HEK293T (cell line): ENCODE measurements around the gene EGFR.

Experiments
- CTCF ChIA-PET: fragments of 350-600 bp; formaldehyde crosslinking; extraction: SDS; loops from one replicate; lab custom pipeline; 2021; ENCODE audit warnings: antibody characterized with exemption, inconsistent platforms; lab: Yijun Ruan, JAX
- POLR2A ChIA-PET: fragments of 350-600 bp; formaldehyde crosslinking; extraction: SDS; loops from one replicate; lab custom pipeline; 2020; ENCODE audit warnings: antibody characterized with exemption, inconsistent platforms; lab: Yijun Ruan, JAX
- DNase-seq: peaks from one replicate; pipeline ENCODE4 v3.0.0; 2012; ENCODE audit warnings: mixed read lengths; ENCODE audit errors: extremely low spot score
- ARNT ChIP-seq: fragments of 450-650 bp; IDR thresholded peaks from 2 replicates; pipeline ENCODE4 v1.6.1; 2017; ENCODE audit warnings: mild to moderate bottlenecking
- BHLHE40 ChIP-seq: fragments of 450-650 bp; IDR thresholded peaks from 2 replicates; pipeline ENCODE4 v1.6.1; 2016; ENCODE audit warnings: mild to moderate bottlenecking, moderate library complexity, borderline replicate concordance
- CTBP1 ChIP-seq: fragments of 450-650 bp; IDR thresholded peaks from 2 replicates; pipeline ENCODE4 v1.6.1; 2016; ENCODE audit warnings: borderline replicate concordance
- ELF4 ChIP-seq: fragments of 450-650 bp; IDR thresholded peaks from 2 replicates; pipeline ENCODE4 v1.6.1; 2017; ENCODE audit warnings: antibody characterized with exemption
- FOXA1 ChIP-seq: fragments of 450-650 bp; IDR thresholded peaks from 2 replicates; pipeline ENCODE4 v1.6.1; 2016; ENCODE audit warnings: mild to moderate bottlenecking
- FOXK2 ChIP-seq: fragments of 450-650 bp; IDR thresholded peaks from 2 replicates; pipeline ENCODE4 v1.6.1; 2016; ENCODE audit warnings: mild to moderate bottlenecking
- FOXM1 ChIP-seq: fragments of 450-650 bp; IDR thresholded peaks from 2 replicates; pipeline ENCODE4 v1.6.1; 2017; ENCODE audit warnings: mild to moderate bottlenecking, borderline replicate concordance
- HDGF ChIP-seq: fragments of 450-650 bp; IDR thresholded peaks from 2 replicates; pipeline ENCODE4 v1.6.1; 2017; ENCODE audit warnings: antibody characterized with exemption, borderline replicate concordance
- L3MBTL2 ChIP-seq: fragments of 450-650 bp; conservative IDR thresholded peaks from 2 replicates; pipeline ENCODE4 v1.6.1; 2016; ENCODE audit warnings: mild to moderate bottlenecking
- LEF1 ChIP-seq: fragments of 450-650 bp; IDR thresholded peaks from 2 replicates; pipeline ENCODE4 v1.6.1; 2017; ENCODE audit warnings: mild to moderate bottlenecking, borderline replicate concordance
- NFRKB ChIP-seq: fragments of 450-650 bp; IDR thresholded peaks from 2 replicates; pipeline ENCODE4 v1.6.1; 2016; ENCODE audit warnings: mild to moderate bottlenecking, moderate library complexity
- PKNOX1 ChIP-seq: fragments of 450-650 bp; IDR thresholded peaks from 2 replicates; pipeline ENCODE4 v1.6.1; 2016
- SP1 ChIP-seq: fragments of 450-650 bp; IDR thresholded peaks from 2 replicates; pipeline ENCODE4 v1.6.1; 2017
- SUZ12 ChIP-seq: fragments of 450-650 bp; IDR thresholded peaks from 2 replicates; pipeline ENCODE4 v1.6.1; 2016; ENCODE audit warnings: mild to moderate bottlenecking
- TARDBP ChIP-seq: fragments of 450-650 bp; IDR thresholded peaks from 2 replicates; pipeline ENCODE4 v1.6.1; 2016
- ZNF384 ChIP-seq: fragments of 450-650 bp; IDR thresholded peaks from 2 replicates; pipeline ENCODE4 v1.6.1; 2016

EGFR gene

GRCh38 chr7:55240418-55241142 lies 221.8 kb downstream of the EGFR start:
- ChIA-PET CTCF (no interaction called here), POLR2A (no interaction called here)
- no peak for DNase-seq
- TF ChIP-seq NFRKB (no peak), CTBP1 (no peak), PKNOX1 (no peak), FOXK2 (no peak), ZNF384 (no peak), HDGF (no peak), BHLHE40 (no peak), LEF1 (no peak)

- TF ChIP-seq HDGF: no peak
- TF ChIP-seq FOXM1: no peak
- TF ChIP-seq FOXK2: no peak
- no peak for TF ChIP-seq FOXA1
- no peak for DNase-seq
- ChIA-PET POLR2A (no interaction called here), CTCF (no interaction called here)
These were observed 223.1 kb downstream of the EGFR start for GRCh38 chr7:55241958-55242357.

- TF ChIP-seq FOXA1: no peak
- no peak for TF ChIP-seq ELF4
- no peak for TF ChIP-seq CTBP1
- no peak for TF ChIP-seq ZNF384
- TF ChIP-seq NFRKB: no peak
- no peak for TF ChIP-seq LEF1
- TF ChIP-seq TARDBP: no peak
- no peak for TF ChIP-seq FOXM1
- no peak for TF ChIP-seq L3MBTL2
- no peak for TF ChIP-seq SP1
- no peak for TF ChIP-seq SUZ12
- TF ChIP-seq HDGF: no peak
- TF ChIP-seq BHLHE40: no peak
- TF ChIP-seq PKNOX1: no peak
- ChIA-PET POLR2A (no interaction called here), CTCF (no interaction called here)
- no peak for DNase-seq
These were observed 223.8 kb downstream of the EGFR start for GRCh38 chr7:55242613-55243012.

- TF ChIP-seq ELF4 (no peak), FOXK2 (no peak)
- no peak for DNase-seq
- POLR2A ChIA-PET: no interaction called here
- CTCF ChIA-PET: no interaction called here
These were observed 225.4 kb downstream of the EGFR start for GRCh38 chr7:55244006-55244745.

- no peak for DNase-seq
- no peak for TF ChIP-seq NFRKB
- TF ChIP-seq L3MBTL2: no peak
- TF ChIP-seq HDGF: no peak
- no peak for TF ChIP-seq BHLHE40
- TF ChIP-seq PKNOX1: no peak
- no peak for TF ChIP-seq FOXA1
- TF ChIP-seq CTBP1: no peak
- no peak for TF ChIP-seq ZNF384
- TF ChIP-seq SUZ12: no peak
- TF ChIP-seq TARDBP: no peak
- TF ChIP-seq FOXM1: no peak
- CTCF ChIA-PET: no interaction called here
- POLR2A ChIA-PET: no interaction called here
These were observed 226.5 kb downstream of the EGFR start for GRCh38 chr7:55245271-55245723.

GRCh38 chr7:55246171-55246570 lies 227.4 kb downstream of the EGFR start:
- ChIA-PET CTCF (no interaction called here), POLR2A (no interaction called here)
- TF ChIP-seq TARDBP: no peak
- no peak for TF ChIP-seq FOXA1
- TF ChIP-seq HDGF: no peak
- no peak for TF ChIP-seq PKNOX1
- no peak for TF ChIP-seq ZNF384
- TF ChIP-seq ARNT: no peak
- no peak for TF ChIP-seq BHLHE40
- TF ChIP-seq FOXM1: no peak
- TF ChIP-seq CTBP1: no peak
- no peak for TF ChIP-seq LEF1
- TF ChIP-seq FOXK2: no peak
- TF ChIP-seq L3MBTL2: no peak
- TF ChIP-seq NFRKB: no peak
- TF ChIP-seq SP1: no peak
- TF ChIP-seq ELF4: no peak
- TF ChIP-seq SUZ12: no peak
- no peak for DNase-seq
